HAP-1 (cell line): ENCODE measurements around the gene SMC6.

ENCODE experiments used
- DNase-seq, 2 experiments: peaks; one replicate each; pipeline ENCODE4 v3.0.0-alpha.2; 2016 to 2020; ENCODE audit warnings: low spot score in 2 of 2
- H3K27me3 ChIP-seq: fragments of 250-450 bp; sonication (Bioruptor Pico); 2 replicates; pipeline ENCODE4 v1.5.1; 2020; ENCODE audit warnings: low read depth, mild to moderate bottlenecking, moderate library complexity
- H3K36me3 ChIP-seq: fragments of 250-450 bp; sonication (Bioruptor Pico); replicated peaks from 2 replicates; pipeline ENCODE4 v1.5.1; 2020; ENCODE audit warnings: mild to moderate bottlenecking
- H3K4me1 ChIP-seq: fragments of 250-450 bp; sonication (Bioruptor Pico); 2 replicates; pipeline ENCODE4 v1.5.1; 2020; ENCODE audit warnings: mild to moderate bottlenecking
- H3K4me3 ChIP-seq: fragments of 250-450 bp; sonication (Bioruptor Pico); 2 replicates; pipeline ENCODE4 v1.5.1; 2020; ENCODE audit warnings: mild to moderate bottlenecking, moderate library complexity
- H3K9me3 ChIP-seq: fragments of 250-450 bp; sonication (Bioruptor Pico); 2 replicates; pipeline ENCODE4 v1.5.1; 2020; ENCODE audit warnings: mild to moderate bottlenecking, moderate library complexity
- in situ Hi-C: fragments of 300-500 bp; cut with MboI; formaldehyde crosslinking; loops from 3 replicates; pipeline ENCODE4 v1.14.3; 2020; ENCODE audit warnings: low sequenced_read_pairs, inconsistent platforms, mixed read lengths

The SMC6 gene

DNA sequence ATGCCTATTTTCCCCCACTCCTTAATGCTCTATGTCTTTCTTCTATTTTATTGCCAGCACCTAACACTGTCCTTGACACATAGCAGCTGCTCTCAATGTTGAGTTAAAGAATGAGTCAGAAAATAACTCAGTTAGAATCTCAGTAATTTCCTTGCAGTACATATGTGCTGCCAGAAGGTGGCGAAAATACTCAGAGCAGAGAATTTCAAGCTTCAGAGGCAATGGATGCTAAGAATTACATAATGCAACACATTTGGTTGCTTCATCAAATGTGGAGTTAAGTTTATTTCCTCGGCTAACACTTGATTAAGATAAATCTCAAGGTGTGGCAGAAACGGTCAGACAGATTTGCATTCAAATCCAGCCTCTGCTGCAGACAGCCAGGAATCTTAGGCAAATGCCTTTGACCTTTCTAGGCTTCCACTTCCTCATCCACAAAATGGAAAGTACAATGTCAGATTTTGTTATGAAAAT, 107.5 kb downstream of the SMC6 start:
- Histone ChIP-seq H3K4me1 (no peaks in the 10 kb centered on the region), H3K36me3 (no peaks in the 10 kb centered on the region), H3K27me3 (no peaks in the 10 kb centered on the region), H3K9me3 (no peaks in the 10 kb centered on the region), H3K4me3 (no peak overlapping the region)
- in situ Hi-C loops, result no loop called here
- DNase-seq, result peak; percentile 49 to 69

DNA sequence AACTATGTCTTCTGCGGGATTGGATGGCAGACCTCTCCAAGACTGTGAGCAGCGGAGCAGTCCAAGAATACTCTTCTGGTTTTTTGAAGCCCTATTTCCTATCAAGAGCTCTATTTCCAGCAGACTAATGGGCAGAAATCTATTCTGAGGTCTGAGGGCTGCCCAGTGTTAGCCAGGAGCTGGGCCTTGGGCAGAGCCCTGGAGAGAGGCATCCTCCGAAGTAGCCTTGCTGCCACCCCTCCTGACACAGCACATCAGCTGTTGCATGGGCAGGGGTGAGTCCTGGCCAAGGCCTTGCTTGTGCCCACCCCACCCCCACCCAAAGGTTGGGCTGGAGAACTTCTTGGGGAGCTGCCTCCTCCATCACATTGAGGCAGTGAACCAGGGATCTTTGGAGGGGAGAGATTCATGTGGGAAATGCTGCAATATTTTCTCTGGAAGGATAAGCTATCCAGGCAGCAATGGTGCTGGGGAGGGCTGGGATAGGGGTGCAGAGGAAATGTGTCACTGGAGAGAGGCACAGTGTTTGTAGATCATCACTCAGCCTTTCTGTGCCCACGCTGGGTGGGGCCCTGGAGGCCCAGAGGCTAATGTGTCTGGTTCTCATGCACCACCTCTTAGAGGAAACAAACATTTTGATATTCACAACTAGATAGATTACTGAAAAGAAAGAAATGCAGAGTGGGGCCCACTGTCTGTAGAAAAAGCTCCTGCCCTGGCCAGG, 108.5 kb downstream of the SMC6 start:
- H3K4me3 ChIP-seq, result no peak overlapping the region
- H3K4me1 ChIP-seq, result no peaks in the 10 kb centered on the region
- no peaks in the 10 kb centered on the region for H3K9me3 ChIP-seq
- in situ Hi-C loops, result no loop called here
- H3K36me3 ChIP-seq, result no peaks in the 10 kb centered on the region
- no peak for DNase-seq
- no peaks in the 10 kb centered on the region for H3K27me3 ChIP-seq

DNA sequence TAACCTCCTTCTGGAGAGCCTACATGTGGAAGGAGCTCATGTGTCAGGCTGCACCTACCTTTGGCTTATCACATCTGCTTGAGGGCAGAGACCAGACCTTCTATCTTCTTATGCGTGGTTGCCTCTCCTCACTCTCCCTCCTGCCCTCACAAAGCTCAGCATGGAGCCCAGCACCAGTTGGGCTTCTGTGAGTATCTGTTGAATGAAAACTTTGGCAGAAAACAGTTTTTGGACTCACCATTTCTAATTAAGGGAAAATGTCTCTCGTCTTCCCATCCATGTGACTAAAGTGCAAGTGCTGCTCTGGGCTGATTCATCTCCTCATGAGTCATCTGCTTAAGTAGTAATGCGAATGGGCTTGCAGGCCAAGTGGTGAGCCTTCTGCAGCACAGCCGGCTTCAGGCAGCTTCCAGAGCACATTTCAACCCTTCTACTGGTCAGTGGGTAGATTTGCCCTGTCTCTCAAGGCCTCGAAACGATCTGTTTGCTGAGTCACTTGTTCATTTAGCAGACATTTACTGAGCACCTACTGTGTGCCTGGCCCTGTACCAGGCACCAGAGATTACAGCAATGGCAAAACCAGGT, 110.5 kb downstream of the SMC6 start:
- Histone ChIP-seq H3K27me3 (no peaks in the 10 kb centered on the region), H3K4me3 (no peak overlapping the region), H3K4me1 (no peaks in the 10 kb centered on the region), H3K9me3 (no peaks in the 10 kb centered on the region), H3K36me3 (no peaks in the 10 kb centered on the region)
- no peak for DNase-seq
- in situ Hi-C loops, result no loop called here

DNA sequence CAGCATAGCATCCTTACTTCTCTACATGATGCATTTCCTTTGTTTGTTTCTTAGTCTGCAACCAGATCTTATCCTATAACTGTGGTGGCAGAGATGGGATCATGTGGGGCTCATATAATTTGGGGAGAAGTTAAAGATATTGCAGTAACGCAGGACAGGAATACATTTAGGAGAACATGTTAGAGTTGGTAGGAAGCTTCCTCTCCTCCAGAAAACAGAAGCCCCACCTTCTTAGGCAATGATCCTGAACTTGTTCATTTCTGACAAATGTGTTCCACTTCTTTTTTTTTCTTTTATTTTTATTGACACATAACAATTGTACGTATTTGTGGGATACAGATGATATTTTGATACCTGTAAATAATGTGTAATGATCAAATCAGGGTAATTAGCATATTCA, 113.2 kb downstream of the SMC6 start:
- in situ Hi-C loops, result no loop called here
- Histone ChIP-seq H3K4me3 (no peak overlapping the region), H3K9me3 (no peaks in the 10 kb centered on the region), H3K36me3 (no peaks in the 10 kb centered on the region), H3K4me1 (no peaks in the 10 kb centered on the region), H3K27me3 (no peaks in the 10 kb centered on the region)
- no peak for DNase-seq

DNA sequence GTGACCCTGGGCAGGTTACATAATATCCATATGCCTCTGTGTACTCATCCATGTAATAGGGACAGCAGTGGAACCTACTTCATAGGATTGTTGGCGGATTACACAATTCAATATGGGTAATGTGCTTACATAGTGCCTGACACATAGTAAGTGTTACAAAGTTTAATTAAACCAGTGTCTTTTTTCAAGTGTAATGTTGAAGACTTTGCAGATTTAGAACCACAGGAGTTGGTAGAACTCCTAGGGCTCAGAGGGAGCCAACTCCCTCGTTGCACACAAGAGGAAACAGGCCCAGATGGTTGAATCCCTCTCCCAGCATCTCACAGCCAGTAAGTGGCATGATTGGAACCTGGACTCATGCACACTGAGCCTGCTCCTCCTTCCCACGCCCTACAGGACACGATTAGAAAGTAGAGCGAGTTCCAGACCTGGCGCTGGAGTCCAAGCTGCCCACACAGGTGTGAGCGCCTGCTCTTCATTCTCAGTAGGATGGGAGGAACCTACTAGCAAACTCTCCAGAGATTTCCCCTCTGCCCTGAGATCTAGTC, 115.3 kb downstream of the SMC6 start:
- Histone ChIP-seq H3K27me3 (no peaks in the 10 kb centered on the region), H3K4me3 (no peak overlapping the region), H3K36me3 (no peaks in the 10 kb centered on the region), H3K9me3 (no peaks in the 10 kb centered on the region), H3K4me1 (no peaks in the 10 kb centered on the region)
- in situ Hi-C loops, result no loop called here
- DNase-seq, result no peak

DNA sequence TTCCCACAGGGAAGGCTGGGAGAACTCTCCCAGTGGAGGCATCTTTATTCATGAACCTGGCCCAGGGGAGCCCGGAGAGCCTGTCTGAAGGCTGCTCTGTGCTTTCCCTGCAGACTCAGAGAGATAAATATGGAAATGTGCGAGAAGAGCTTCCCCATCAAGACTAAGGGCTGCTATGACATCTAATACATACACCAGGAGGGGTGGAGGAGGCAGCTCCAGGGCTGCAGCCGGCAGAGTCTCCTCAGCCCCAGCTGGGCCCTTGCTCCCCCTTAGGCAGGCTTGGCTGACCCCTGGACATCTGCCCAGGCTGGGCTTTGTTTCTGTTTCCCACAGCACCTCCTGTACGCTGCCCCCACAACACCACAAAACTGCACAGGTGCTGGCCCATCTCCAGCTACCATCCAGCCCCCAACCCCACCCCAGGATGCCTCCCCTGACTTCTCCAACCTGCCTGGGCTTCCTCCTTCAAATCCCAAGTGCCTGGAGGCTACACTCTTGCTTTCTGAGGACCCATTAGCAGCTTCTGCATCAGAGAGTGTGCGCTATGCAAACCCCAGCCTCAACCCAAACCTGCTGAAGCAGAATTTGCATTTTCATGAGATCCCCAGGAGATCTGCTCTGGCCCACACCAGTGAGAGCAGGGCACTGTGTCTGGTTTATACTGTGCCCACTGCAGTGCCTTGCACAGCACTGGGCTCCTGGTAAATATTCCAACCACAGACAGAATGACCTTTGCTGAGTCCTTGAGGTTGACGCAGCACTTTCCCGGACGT, 116.3 kb downstream of the SMC6 start:
- H3K36me3 ChIP-seq, result no peaks in the 10 kb centered on the region
- DNase-seq, result no peak
- in situ Hi-C loops, result no loop called here
- H3K4me1 ChIP-seq, result no peaks in the 10 kb centered on the region
- no peaks in the 10 kb centered on the region for H3K27me3 ChIP-seq
- H3K4me3 ChIP-seq, result no peak overlapping the region
- H3K9me3 ChIP-seq, result no peaks in the 10 kb centered on the region

DNA sequence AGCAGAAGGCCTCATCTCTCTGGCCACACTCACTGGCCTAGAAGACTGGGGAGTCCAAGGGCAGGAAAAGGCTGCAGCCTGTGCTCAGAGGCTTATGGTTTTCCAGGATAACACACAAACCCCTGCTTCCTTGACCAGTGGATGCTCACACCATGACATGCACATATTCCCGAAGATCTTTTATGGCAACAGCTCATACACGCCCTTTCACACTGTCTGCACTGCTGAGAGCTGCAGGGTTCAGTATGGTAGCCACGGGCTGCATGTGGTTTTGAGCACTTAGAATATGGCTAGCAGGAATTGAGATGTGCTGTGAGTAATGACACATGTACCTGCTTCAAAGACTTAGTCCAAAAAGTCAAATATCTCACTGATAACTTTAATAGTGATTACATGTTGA, 117.4 kb downstream of the SMC6 start:
- Histone ChIP-seq H3K4me3 (no peak overlapping the region), H3K36me3 (no peaks in the 10 kb centered on the region), H3K4me1 (no peaks in the 10 kb centered on the region), H3K27me3 (no peaks in the 10 kb centered on the region), H3K9me3 (no peaks in the 10 kb centered on the region)
- in situ Hi-C loops, result no loop called here
- DNase-seq, result no peak

DNA sequence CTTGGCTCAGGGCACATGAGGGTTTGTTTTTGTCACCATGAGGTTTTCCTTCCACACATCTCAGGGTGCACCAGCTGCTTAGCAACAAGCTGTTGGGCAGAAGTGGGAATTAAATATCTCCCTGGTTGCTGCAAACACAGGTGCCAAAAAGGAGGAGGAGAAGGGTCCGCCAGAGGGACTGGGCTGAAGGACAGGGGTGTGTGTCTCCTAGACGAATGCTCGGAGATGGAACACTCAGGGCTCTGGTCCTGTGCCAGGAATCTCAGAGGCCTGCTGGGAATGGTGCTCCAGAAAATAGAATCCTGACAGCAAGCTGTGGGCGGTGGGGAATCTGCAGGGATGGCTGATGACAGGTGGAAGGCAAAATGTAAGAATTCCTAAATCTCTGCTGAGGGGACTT, 118.6 kb downstream of the SMC6 start:
- Histone ChIP-seq H3K36me3 (no peaks in the 10 kb centered on the region), H3K4me1 (no peaks in the 10 kb centered on the region), H3K27me3 (no peaks in the 10 kb centered on the region), H3K4me3 (no peak overlapping the region), H3K9me3 (no peaks in the 10 kb centered on the region)
- in situ Hi-C loops, result no loop called here
- DNase-seq, result no peak

DNA sequence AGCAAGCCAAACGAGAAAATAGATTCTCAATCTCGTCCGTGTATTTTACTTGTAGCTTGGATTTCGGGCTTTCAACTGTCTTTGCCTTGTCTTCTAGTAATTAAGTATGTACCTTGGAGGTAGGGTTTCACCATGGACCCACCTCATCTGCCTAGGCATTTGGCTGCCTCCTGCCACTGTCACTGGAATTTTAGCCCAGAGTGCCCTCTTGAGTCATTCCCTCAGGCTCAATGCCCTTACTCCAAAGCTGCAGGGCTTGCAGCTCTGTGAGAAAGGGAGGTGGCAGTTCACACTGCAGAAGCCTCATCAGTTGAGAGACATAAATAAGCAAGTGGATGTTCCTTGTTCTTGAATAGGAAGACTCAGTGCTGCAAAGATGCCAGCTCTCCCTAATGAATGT, 123.5 kb downstream of the SMC6 start:
- H3K27me3 ChIP-seq, result no peaks in the 10 kb centered on the region
- in situ Hi-C loops, result no loop called here
- DNase-seq, result no peak
- no peaks in the 10 kb centered on the region for H3K4me1 ChIP-seq
- no peak overlapping the region for H3K4me3 ChIP-seq
- no peaks in the 10 kb centered on the region for H3K36me3 ChIP-seq
- H3K9me3 ChIP-seq, result 0 out of 2 replicates have a peak, but pooled peaks cover 2% of the 10 kb centered on the region

DNA sequence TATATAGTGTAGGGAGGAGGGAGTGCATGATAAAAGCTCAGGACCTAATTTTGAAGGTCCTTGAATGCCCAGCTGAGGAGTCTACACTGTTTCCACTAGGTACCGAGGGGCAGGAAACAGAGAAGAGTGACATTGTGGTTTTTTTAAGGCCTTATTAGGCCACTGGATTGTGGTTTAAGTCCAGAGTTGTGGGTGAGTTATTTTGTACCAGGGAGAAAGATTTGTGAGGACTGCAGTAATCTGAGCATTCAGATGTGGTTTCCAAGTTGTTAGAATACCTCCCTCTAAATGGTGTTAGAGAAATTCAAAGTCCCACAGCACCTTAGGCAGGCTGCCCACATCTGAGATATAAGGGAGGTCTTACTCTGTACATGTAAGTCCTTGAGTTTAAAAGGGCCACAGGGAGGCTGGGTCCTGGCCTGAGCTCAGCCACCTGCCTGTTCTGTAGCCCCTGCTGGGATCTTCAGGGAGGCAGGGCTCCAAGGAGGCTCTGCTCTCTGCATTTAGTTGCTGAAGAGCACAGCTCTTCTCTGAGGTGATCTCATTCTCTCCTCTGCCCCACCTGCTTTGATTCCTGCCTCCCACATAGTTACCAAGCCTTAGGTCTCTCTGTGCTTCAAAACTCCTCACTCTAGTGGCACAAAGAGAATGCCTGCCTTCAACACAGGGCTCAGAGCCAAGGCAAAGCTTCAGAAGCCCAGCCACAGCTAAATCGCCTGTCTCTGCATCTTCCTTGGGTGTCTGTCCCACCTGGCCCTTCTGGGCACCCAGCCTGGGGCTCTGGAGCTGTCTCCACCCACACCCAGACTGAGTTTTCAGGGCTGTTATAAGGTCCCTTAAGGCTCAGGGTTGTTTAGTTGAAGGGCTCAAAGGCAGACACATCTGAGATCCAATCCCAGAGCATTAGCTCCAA, 125.0 kb downstream of the SMC6 start:
- H3K4me3 ChIP-seq, result no peak overlapping the region
- H3K27me3 ChIP-seq, result no peaks in the 10 kb centered on the region
- H3K36me3 ChIP-seq, result no peaks in the 10 kb centered on the region
- no peak for DNase-seq
- H3K4me1 ChIP-seq, result no peaks in the 10 kb centered on the region
- in situ Hi-C loops, result no loop called here
- 0 out of 2 replicates have a peak, but pooled peaks cover 2% of the 10 kb centered on the region for H3K9me3 ChIP-seq

DNA sequence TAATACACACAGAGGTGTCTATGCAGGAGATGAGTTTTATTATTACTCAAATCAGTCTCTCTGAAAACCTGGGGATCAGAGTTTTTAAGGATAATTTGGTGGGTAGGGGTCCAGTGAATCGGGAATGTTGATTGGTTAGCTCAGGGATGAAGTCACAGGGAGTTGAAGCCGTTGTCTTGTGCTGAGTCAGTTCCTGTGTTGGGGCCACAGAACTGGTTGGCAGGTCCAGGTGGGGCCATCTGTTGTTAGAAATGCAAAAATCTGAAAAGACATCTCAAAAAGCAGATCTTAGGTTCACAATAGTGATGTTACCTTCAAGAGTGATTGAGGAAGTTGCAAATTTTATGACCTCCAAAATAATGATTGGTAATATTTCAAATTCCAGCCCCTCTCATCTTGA, 126.2 kb downstream of the SMC6 start:
- DNase-seq, result no peak
- Histone ChIP-seq H3K9me3 (0 out of 2 replicates have a peak, but pooled peaks cover 2% of the 10 kb centered on the region), H3K4me3 (no peak overlapping the region), H3K36me3 (no peaks in the 10 kb centered on the region), H3K4me1 (no peaks in the 10 kb centered on the region), H3K27me3 (no peaks in the 10 kb centered on the region)
- in situ Hi-C loops, result no loop called here

DNA sequence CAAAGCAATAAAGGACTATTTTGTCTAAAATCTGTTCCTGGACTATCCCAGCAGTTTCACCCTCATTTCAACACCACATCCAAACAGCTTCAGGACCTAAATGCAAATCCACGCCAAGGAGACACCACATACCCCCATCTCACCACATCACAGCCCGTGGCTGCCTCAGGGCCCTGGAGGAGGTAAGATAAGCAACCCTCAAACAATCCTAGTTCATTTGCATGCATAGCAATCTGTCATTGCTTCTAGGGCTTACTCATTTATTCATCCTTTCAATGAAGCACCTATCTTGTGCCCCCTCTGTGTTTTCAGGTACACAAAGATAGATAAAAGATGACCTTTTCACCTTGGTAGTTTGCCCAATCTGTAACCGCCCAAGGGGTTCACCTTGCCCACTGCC, 126.6 kb downstream of the SMC6 start:
- no peak for DNase-seq
- in situ Hi-C loops, result no loop called here

DNA sequence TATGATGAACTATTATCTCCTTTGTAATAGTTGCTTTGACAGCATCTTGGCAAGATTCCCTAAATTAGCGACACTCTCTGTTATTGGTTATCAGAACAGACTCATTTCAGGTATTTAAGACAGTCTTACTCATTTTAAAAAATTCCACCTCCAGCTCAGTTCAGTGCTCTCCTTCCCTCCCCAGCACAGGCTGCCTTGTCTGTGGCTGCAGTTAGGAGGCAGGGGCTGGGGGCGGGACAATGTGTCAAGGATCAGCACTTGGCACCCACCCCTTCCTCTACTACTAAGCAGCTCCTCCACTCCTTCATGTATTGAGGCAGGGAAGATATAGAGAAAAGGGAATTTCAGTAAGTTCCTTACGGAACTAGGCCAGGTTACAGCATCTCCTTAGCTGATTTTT, 128.2 kb downstream of the SMC6 start:
- Histone ChIP-seq H3K4me1 (peaks cover 7% of the 10 kb centered on the region), H3K9me3 (0 out of 2 replicates have a peak, but pooled peaks cover 2% of the 10 kb centered on the region), H3K27me3 (no peaks in the 10 kb centered on the region), H3K36me3 (no peaks in the 10 kb centered on the region), H3K4me3 (no peak overlapping the region)
- in situ Hi-C loops, result no loop called here
- DNase-seq, result no peak

More for the DNA sequence above, 126.6 kb downstream of the SMC6 start:
- H3K27me3 ChIP-seq, result no peaks in the 10 kb centered on the region
- H3K9me3 ChIP-seq, result 0 out of 2 replicates have a peak, but pooled peaks cover 2% of the 10 kb centered on the region
- no peaks in the 10 kb centered on the region for H3K36me3 ChIP-seq
- no peak overlapping the region for H3K4me3 ChIP-seq
- no peaks in the 10 kb centered on the region for H3K4me1 ChIP-seq
